Measurements from ENCODE around the gene BTBD18. TPM values are rescaled to one million over a fixed set of nuclear protein-coding genes. Genes with fewer than 3 reads are reported as not detected.

Gene BTBD18
- total RNA-seq, 1 experiment from 2014 or later = 0.09 TPM

GRCh38 chr11:57698843-57699365 lies 52.7 kb downstream of the BTBD18 start (continued):
- TF ChIP-seq ZNF532 (CRISPR knock-in tag; IDR thresholded peaks at IDR 0.05; ENCODE audit: borderline replicate concordance) (no peak), ZNF121 (CRISPR knock-in tag; IDR thresholded peaks at IDR 0.05) (no peak), ZBTB21 (CRISPR knock-in tag; IDR thresholded peaks at IDR 0.05; ENCODE audit: borderline replicate concordance) (no peak)

Other genes starting within 250 kb of the BTBD18 start
- gene SLC43A1, start 236.1 kb downstream of the BTBD18 start, total RNA-seq (2021) = 20.5 to 27.1 TPM (median 21.5 TPM) in 3 replicates
- 63.5 to 92.8 TPM (median 68.4 TPM) in 3 replicates for gene TIMM10, start 221.1 kb downstream of the BTBD18 start, total RNA-seq (2021)
- gene SMTNL1, start 214.2 kb downstream of the BTBD18 start, total RNA-seq (2021) = 0.26 to 0.39 TPM (median 0.34 TPM) in 3 replicates
- 38.8 to 48.5 TPM (median 47.4 TPM) in 3 replicates for gene UBE2L6, start 184.1 kb downstream of the BTBD18 start, total RNA-seq (2021)
- 49.1 to 51.8 TPM (median 50.2 TPM) in 3 replicates for gene SERPING1, start 154.1 kb downstream of the BTBD18 start, total RNA-seq (2021)
- 0.15 to 0.30 TPM in 2 of 3 replicates, not detected in the other for gene YPEL4, start 101.9 kb downstream of the BTBD18 start, total RNA-seq (2021)
- gene CLP1, start 94.1 kb downstream of the BTBD18 start, total RNA-seq (2021) = 24.5 to 26.3 TPM (median 24.6 TPM) in 3 replicates
- gene ZDHHC5, start 83.7 kb downstream of the BTBD18 start, total RNA-seq (2021) = 49.3 to 51.6 TPM (median 50.5 TPM) in 3 replicates
- gene MED19, start 39.6 kb downstream of the BTBD18 start, total RNA-seq (2021) = 18.0 to 19.9 TPM (median 19.1 TPM) in 3 replicates
- gene TMX2, start 39.2 kb downstream of the BTBD18 start, total RNA-seq (2021) = 84.9 to 85.7 TPM (median 85.4 TPM) in 3 replicates
- 251 to 266 TPM (median 259 TPM) in 3 replicates for gene SELENOH, start 10.3 kb downstream of the BTBD18 start, total RNA-seq (2021)
- 164 to 165 TPM (median 164 TPM) in 3 replicates for gene CTNND1, start 10.0 kb upstream of the BTBD18 start, total RNA-seq (2021)